GM12873 (cell line): Measurements from ENCODE around the gene OPCML.

Experiments used
- CTCF ChIP-seq: IDR thresholded peaks from 2 replicates; pipeline ENCODE4 v1.5.1; 2012; ENCODE audit warnings: low read depth, mild to moderate bottlenecking, moderate library complexity, low read length, control low read depth; ENCODE audit not compliant: insufficient read depth; ENCODE audit errors: missing control alignments

Gene OPCML

GRCh38 chr11:133399855-133400625 lies 132.3 kb downstream of the OPCML start:
- no peak for TF ChIP-seq CTCF

GRCh38 chr11:133399294-133399693 lies 133.0 kb downstream of the OPCML start:
- TF ChIP-seq CTCF: no peak

- no peak for TF ChIP-seq CTCF
Observed at GRCh38 chr11:133390803-133391202, 141.5 kb downstream of the OPCML start.

GRCh38 chr11:133388975-133389568 lies 143.2 kb downstream of the OPCML start:
- TF ChIP-seq CTCF: no peak

DNA sequence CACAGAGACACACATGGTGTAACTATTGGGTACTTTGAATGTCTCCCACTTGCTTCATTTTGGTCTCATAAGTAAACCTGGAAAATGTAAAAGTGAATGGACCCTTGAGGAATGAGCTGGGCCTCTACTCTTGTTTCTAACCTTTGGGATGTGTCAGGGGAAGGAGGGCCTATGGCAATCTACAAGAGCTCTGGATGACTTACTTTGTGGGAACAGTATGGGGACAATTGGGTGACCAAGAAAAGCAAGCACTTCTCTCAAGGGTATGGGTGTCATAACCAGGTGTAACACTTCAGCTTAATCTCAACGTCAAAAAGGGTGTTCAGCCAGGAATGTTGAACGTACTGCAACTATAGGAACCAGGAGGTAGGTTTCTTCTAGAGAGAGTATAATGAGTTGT lies 144.0 kb downstream of the OPCML start:
- no peak for TF ChIP-seq CTCF

- no peak for TF ChIP-seq CTCF
Observed at GRCh38 chr11:133386852-133387251, 145.4 kb downstream of the OPCML start.

- TF ChIP-seq CTCF: no peak
Observed at GRCh38 chr11:133386262-133386661, 146.0 kb downstream of the OPCML start.
